OCI-LY1 (cell line): ENCODE measurements around the gene LRIF1.
A peak's percentile ranks its signal among the peaks of the same experiment; 100 is the strongest.

Source experiments
- H2AFZ ChIP-seq: fragments of 200-600 bp; sonication (generic), shearing (Covaris generic); 2 replicates; pipeline ENCODE4 v1.6.0; 2014; ENCODE audit warnings: antibody characterized with exemption, mild to moderate bottlenecking, low read length
- H3F3A ChIP-seq: fragments of 200-600 bp; sonication (generic), shearing (Covaris generic); 2 replicates; pipeline ENCODE4 v1.6.0; 2014; ENCODE audit warnings: mild to moderate bottlenecking, antibody characterized with exemption, low read length, moderate library complexity; ENCODE audit not compliant: insufficient read depth
- H3K27ac ChIP-seq: fragments of 200-600 bp; sonication (generic); 2 replicates; pipeline ENCODE4 v1.5.1; 2014; ENCODE audit warnings: low read length, mixed run types, mild to moderate bottlenecking, low read depth; ENCODE audit not compliant: poor library complexity, severe bottlenecking
- H3K27me3 ChIP-seq: fragments of 200-600 bp; sonication (generic); 2 replicates; pipeline ENCODE4 v1.6.0; 2014; ENCODE audit warnings: antibody characterized with exemption, mild to moderate bottlenecking, low read length, moderate library complexity; ENCODE audit not compliant: insufficient read depth
- H3K36me3 ChIP-seq: fragments of 200-600 bp; sonication (generic); 2 replicates; pipeline ENCODE4 v1.6.1; 2014; ENCODE audit warnings: mild to moderate bottlenecking, antibody characterized with exemption, low read length, moderate library complexity, mixed read lengths; ENCODE audit not compliant: insufficient read depth
- H3K4me1 ChIP-seq: fragments of 200-600 bp; sonication (generic); 2 replicates; pipeline ENCODE4 v1.5.1; 2014; ENCODE audit warnings: mild to moderate bottlenecking, low read length, moderate library complexity; ENCODE audit not compliant: insufficient read depth, severe bottlenecking
- H3K4me2 ChIP-seq: fragments of 200-600 bp; sonication (generic), shearing (Covaris generic); 2 replicates; pipeline ENCODE4 v1.6.1; 2014; ENCODE audit warnings: low read length
- H3K4me3 ChIP-seq: fragments of 200-600 bp; sonication (generic); 2 replicates; pipeline ENCODE4 v1.5.1; 2014; ENCODE audit warnings: low read length, low read depth, mild to moderate bottlenecking, mixed read lengths; ENCODE audit not compliant: poor library complexity, severe bottlenecking
- H3K79me2 ChIP-seq: fragments of 200-600 bp; shearing (Covaris generic); 2 replicates; pipeline ENCODE4 v1.6.1; 2016; ENCODE audit warnings: mixed run types, low read length, mixed read lengths; ENCODE audit not compliant: insufficient read depth
- H3K9ac ChIP-seq: fragments of 200-600 bp; sonication (generic), shearing (Covaris generic); 2 replicates; pipeline ENCODE4 v1.6.1; 2014; ENCODE audit warnings: mild to moderate bottlenecking, low read length, mixed read lengths
- H3K9me2 ChIP-seq: fragments of 200-600 bp; sonication (generic), shearing (Covaris generic); 2 replicates; pipeline ENCODE4 v1.6.1; 2014; ENCODE audit warnings: low read depth, mild to moderate bottlenecking, low read length, mixed read lengths
- H3K9me3 ChIP-seq: fragments of 200-600 bp; shearing (Covaris generic); 2 replicates; pipeline ENCODE4 v1.6.1; 2014; ENCODE audit warnings: low read length, mixed read lengths
- H4K20me1 ChIP-seq: fragments of 200-600 bp; sonication (generic), shearing (Covaris generic); 2 replicates; pipeline ENCODE4 v1.6.0; 2016; ENCODE audit warnings: mild to moderate bottlenecking, low read length; ENCODE audit not compliant: insufficient read depth
- EZH2 ChIP-seq: fragments of 200-600 bp; sonication (generic), shearing (Covaris generic); IDR thresholded peaks from 2 replicates; pipeline ENCODE4 v1.8.0; 2017; ENCODE audit warnings: borderline replicate concordance, mixed run types, mild to moderate bottlenecking, antibody characterized with exemption, low read length, moderate library complexity, mixed read lengths
- TF ChIP-seq, protein P1 (sequence below): fragments of 200-600 bp; sonication (generic), shearing (Covaris generic); IDR thresholded peaks from 2 replicates; pipeline ENCODE4 v1.5.1; 2017; ENCODE audit warnings: mild to moderate bottlenecking, antibody characterized with exemption, low read length, moderate library complexity, mixed read lengths

Gene LRIF1

DNA sequence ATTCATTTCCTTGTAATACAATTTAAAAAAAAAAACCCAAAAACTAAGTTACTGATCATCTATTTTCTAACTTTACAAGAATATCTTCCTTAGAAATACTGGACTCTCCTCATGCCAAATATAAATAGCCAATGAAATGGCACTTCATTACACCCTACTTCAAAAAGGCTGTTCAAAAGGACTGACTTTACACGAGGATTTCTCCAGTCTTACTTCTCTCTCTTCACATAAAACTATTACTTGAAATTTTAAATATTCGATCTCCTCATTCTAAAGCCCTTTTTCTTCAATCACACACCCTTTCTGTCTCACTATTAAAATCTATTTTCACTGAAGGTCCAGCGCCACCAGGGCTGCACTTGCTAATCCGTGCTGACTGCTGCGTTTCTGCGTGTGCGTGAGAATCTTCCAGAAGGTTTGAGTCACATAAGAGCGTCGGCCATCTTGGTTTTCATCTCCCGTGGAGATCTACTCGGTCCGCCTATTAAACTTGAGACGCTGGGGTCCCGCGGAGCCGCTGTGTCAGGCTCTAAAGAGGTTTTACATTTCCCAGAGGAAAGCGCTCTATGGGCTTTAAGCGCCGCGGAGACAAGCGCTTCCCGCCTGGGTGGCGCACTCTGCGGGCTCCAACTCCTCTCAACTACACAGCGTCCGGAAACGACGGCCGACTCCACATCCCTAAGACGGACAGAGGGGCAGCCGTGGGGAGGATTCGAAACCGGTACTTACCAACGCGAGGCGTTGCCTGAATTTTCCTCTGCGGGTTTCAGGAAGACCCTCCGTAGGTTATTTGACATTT, 631 bp downstream of the LRIF1 start:
- H3K4me2 ChIP-seq, result peak overlapping the region; percentile 74
- no peaks in the 10 kb centered on the region for H3K9me2 ChIP-seq
- TF ChIP-seq EZH2, result no peak
- TF ChIP-seq, protein P1, sequence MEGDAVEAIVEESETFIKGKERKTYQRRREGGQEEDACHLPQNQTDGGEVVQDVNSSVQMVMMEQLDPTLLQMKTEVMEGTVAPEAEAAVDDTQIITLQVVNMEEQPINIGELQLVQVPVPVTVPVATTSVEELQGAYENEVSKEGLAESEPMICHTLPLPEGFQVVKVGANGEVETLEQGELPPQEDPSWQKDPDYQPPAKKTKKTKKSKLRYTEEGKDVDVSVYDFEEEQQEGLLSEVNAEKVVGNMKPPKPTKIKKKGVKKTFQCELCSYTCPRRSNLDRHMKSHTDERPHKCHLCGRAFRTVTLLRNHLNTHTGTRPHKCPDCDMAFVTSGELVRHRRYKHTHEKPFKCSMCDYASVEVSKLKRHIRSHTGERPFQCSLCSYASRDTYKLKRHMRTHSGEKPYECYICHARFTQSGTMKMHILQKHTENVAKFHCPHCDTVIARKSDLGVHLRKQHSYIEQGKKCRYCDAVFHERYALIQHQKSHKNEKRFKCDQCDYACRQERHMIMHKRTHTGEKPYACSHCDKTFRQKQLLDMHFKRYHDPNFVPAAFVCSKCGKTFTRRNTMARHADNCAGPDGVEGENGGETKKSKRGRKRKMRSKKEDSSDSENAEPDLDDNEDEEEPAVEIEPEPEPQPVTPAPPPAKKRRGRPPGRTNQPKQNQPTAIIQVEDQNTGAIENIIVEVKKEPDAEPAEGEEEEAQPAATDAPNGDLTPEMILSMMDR, result no peak
- 0 out of 2 replicates have a peak overlapping the region, but pooled peaks have one; percentile 14 for H2AFZ ChIP-seq
- peaks cover 19% of the 10 kb centered on the region for H3K4me1 ChIP-seq
- peak overlapping the region; percentile 82 for H3K9ac ChIP-seq
- H3K79me2 ChIP-seq, result peaks cover 43% of the 10 kb centered on the region
- H3K27me3 ChIP-seq, result no peaks in the 10 kb centered on the region
- H3K27ac ChIP-seq, result peak overlapping the region; percentile 94
- H4K20me1 ChIP-seq, result no peaks in the 10 kb centered on the region
- peaks cover 52% of the 10 kb centered on the region for H3K36me3 ChIP-seq
- H3K9me3 ChIP-seq, result peaks cover 25% of the 10 kb centered on the region
- peaks cover 3% of the 10 kb centered on the region; the same call in 1 of the 2 replicates for H3F3A ChIP-seq
- peak overlapping the region; percentile 78 for H3K4me3 ChIP-seq

DNA sequence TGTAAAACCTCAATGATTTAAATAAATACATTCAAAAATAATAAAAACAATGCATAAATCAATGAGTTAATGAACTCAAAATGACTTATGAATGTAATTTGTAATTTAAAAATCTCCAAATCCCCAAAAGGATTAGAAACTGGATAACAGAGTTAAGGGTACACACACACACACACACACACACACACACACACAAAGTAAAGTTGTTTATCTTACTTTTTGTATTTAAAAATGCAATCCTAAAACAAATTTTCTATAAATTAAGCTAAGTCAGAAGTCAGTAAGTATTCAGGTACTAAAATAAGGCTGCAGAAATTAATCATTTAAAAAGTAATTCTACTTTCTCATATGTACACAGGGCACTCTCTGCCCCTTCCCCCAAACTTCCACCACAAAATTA, 1.8 kb downstream of the LRIF1 start:
- Histone ChIP-seq H4K20me1 (no peaks in the 10 kb centered on the region), H3K9me3 (peaks cover 29% of the 10 kb centered on the region), H2AFZ (no peak overlapping the region), H3F3A (peaks cover 3% of the 10 kb centered on the region; the same call in 1 of the 2 replicates), H3K27me3 (no peaks in the 10 kb centered on the region), H3K79me2 (peaks cover 51% of the 10 kb centered on the region), H3K4me3 (peak overlapping the region; percentile 78), H3K36me3 (peaks cover 61% of the 10 kb centered on the region), H3K4me2 (peak overlapping the region; percentile 9; the same call in 1 of the 2 replicates), H3K27ac (no peak overlapping the region), H3K9me2 (no peaks in the 10 kb centered on the region), H3K9ac (no peak overlapping the region), H3K4me1 (peaks cover 19% of the 10 kb centered on the region)
- TF ChIP-seq, protein P1, result no peak
- TF ChIP-seq EZH2, result no peak

DNA sequence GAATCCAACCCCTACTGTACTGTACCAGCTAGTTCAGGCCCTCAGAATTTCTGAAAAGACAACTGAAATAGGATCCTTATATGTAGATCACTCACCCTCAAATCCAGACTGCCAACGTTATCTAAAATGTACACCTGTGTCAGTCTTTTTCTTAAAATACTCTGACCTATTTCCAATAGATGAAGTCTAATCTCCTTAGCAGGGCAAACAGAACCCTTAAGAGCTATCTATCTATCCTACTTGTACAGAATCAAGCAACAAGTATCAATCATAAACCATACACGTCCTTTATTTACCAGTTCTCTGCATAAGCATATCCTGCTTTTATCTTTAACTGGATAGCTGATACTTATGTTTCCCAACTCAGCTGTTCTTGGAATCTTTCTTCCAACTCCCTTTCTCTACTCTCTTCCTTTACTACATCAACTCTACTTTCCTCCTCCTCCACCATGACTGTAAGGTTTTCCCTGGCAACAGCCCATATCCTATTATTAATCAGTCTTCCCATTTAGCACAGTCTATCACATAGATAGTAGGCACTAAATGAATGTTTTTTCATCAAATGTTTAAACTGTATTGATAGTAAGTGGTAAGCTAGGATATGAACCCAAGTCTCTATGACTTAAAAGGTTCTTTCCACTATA, 2.8 kb downstream of the LRIF1 start:
- Histone ChIP-seq H3K4me2 (no peak overlapping the region), H3K4me3 (no peak overlapping the region), H4K20me1 (no peaks in the 10 kb centered on the region), H3K36me3 (peaks cover 71% of the 10 kb centered on the region), H2AFZ (no peak overlapping the region), H3K27me3 (no peaks in the 10 kb centered on the region), H3K4me1 (peaks cover 19% of the 10 kb centered on the region), H3K9ac (no peak overlapping the region), H3K79me2 (peaks cover 58% of the 10 kb centered on the region), H3K9me2 (no peaks in the 10 kb centered on the region), H3K9me3 (peaks cover 29% of the 10 kb centered on the region), H3F3A (peaks cover 3% of the 10 kb centered on the region; the same call in 1 of the 2 replicates), H3K27ac (no peak overlapping the region)
- TF ChIP-seq, protein P1, result no peak
- TF ChIP-seq EZH2, result no peak
